ENCODE measurements around the gene RPS6KA4.
A peak's percentile ranks its signal among the peaks of the same experiment; 100 is the strongest.

Gene RPS6KA4

GRCh38 chr11:64379817-64380709 is 21.1 kb downstream of the RPS6KA4 start:
- H3K4me3 ChIP-seq (ENCODE audit: low read depth in 1 of 2, low read length in 2 of 2): no peak overlapping the region
- H3K27me3 ChIP-seq (ENCODE audit: insufficient read depth, low read length, poor library complexity): no peaks in the 10 kb centered on the region
- H3K4me1 ChIP-seq (ENCODE audit: insufficient read depth, low read length): no peaks in the 10 kb centered on the region
- DNase-seq (no peak), ATAC-seq (ENCODE audit: insufficient read depth, low read depth) (no peak)
- TF ChIP-seq CTCF (IDR thresholded peaks at IDR 0.05; ENCODE audit: borderline replicate concordance, extremely low read depth, low read length, poor library complexity, severe bottlenecking) (no peak), EZH2 (IDR thresholded peaks at IDR 0.05; ENCODE audit: borderline replicate concordance, low read depth, low read length, severe bottlenecking) (no peak)
- no peak overlapping the region for H3K27ac ChIP-seq (ENCODE audit: low read length)
- no peak overlapping the region for H3K4me2 ChIP-seq (ENCODE audit: insufficient read depth, low read length)
- no peaks in the 10 kb centered on the region for H3K9me3 ChIP-seq (ENCODE audit: insufficient read depth, low read length, severe bottlenecking)
- no peaks in the 10 kb centered on the region for H3K79me2 ChIP-seq (ENCODE audit: insufficient read depth, low read length)
- H4K20me1 ChIP-seq (ENCODE audit: insufficient read depth, low read length): no peaks in the 10 kb centered on the region
- H2AFZ ChIP-seq (ENCODE audit: low read depth, low read length): no peak overlapping the region
- no peaks in the 10 kb centered on the region for H3K36me3 ChIP-seq (ENCODE audit: insufficient read depth, low read length)
- no peak overlapping the region for H3K9ac ChIP-seq (ENCODE audit: low read depth, low read length)

GRCh38 chr11:64381350-64381749 is 22.4 kb downstream of the RPS6KA4 start:
- H4K20me1 ChIP-seq (ENCODE audit: insufficient read depth, low read length): no peaks in the 10 kb centered on the region
- H3K4me3 ChIP-seq (ENCODE audit: low read depth in 1 of 2, low read length in 2 of 2): no peak overlapping the region
- TF ChIP-seq CTCF (IDR thresholded peaks at IDR 0.05; ENCODE audit: borderline replicate concordance, extremely low read depth, low read length, poor library complexity, severe bottlenecking): peak; percentile 11
- TF ChIP-seq EZH2 (IDR thresholded peaks at IDR 0.05; ENCODE audit: borderline replicate concordance, low read depth, low read length, severe bottlenecking): no peak
- ATAC-seq (ENCODE audit: insufficient read depth, low read depth) (no peak), DNase-seq (no peak)
- H3K36me3 ChIP-seq (ENCODE audit: insufficient read depth, low read length): no peaks in the 10 kb centered on the region
- H2AFZ ChIP-seq (ENCODE audit: low read depth, low read length): no peak overlapping the region
- H3K79me2 ChIP-seq (ENCODE audit: insufficient read depth, low read length): no peaks in the 10 kb centered on the region
- no peak overlapping the region for H3K9ac ChIP-seq (ENCODE audit: low read depth, low read length)
- no peaks in the 10 kb centered on the region for H3K9me3 ChIP-seq (ENCODE audit: insufficient read depth, low read length, severe bottlenecking)
- no peak overlapping the region for H3K4me2 ChIP-seq (ENCODE audit: insufficient read depth, low read length)
- no peak overlapping the region for H3K27ac ChIP-seq (ENCODE audit: low read length)
- no peaks in the 10 kb centered on the region for H3K4me1 ChIP-seq (ENCODE audit: insufficient read depth, low read length)
- no peaks in the 10 kb centered on the region for H3K27me3 ChIP-seq (ENCODE audit: insufficient read depth, low read length, poor library complexity)

GRCh38 chr11:64382047-64382446 is 23.1 kb downstream of the RPS6KA4 start:
- no peak for DNase-seq
- Histone ChIP-seq H3K4me3 (ENCODE audit: low read depth in 1 of 2, low read length in 2 of 2) (no peak overlapping the region), H2AFZ (ENCODE audit: low read depth, low read length) (no peak overlapping the region), H3K9ac (ENCODE audit: low read depth, low read length) (no peak overlapping the region), H3K36me3 (ENCODE audit: insufficient read depth, low read length) (no peaks in the 10 kb centered on the region), H3K4me1 (ENCODE audit: insufficient read depth, low read length) (no peaks in the 10 kb centered on the region), H3K4me2 (ENCODE audit: insufficient read depth, low read length) (no peak overlapping the region), H3K9me3 (ENCODE audit: insufficient read depth, low read length, severe bottlenecking) (no peaks in the 10 kb centered on the region), H3K79me2 (ENCODE audit: insufficient read depth, low read length) (no peaks in the 10 kb centered on the region), H3K27me3 (ENCODE audit: insufficient read depth, low read length, poor library complexity) (no peaks in the 10 kb centered on the region), H4K20me1 (ENCODE audit: insufficient read depth, low read length) (no peaks in the 10 kb centered on the region), H3K27ac (ENCODE audit: low read length) (no peak overlapping the region)
- no peak for TF ChIP-seq EZH2 (IDR thresholded peaks at IDR 0.05; ENCODE audit: borderline replicate concordance, low read depth, low read length, severe bottlenecking)
- no peak for ATAC-seq (ENCODE audit: insufficient read depth, low read depth)

- no peak overlapping the region for H2AFZ ChIP-seq (ENCODE audit: low read depth, low read length)
- no peak overlapping the region for H3K4me2 ChIP-seq (ENCODE audit: insufficient read depth, low read length)
- no peak for DNase-seq
- no peaks in the 10 kb centered on the region for H3K9me3 ChIP-seq (ENCODE audit: insufficient read depth, low read length, severe bottlenecking)
- H3K4me1 ChIP-seq (ENCODE audit: insufficient read depth, low read length): no peaks in the 10 kb centered on the region
- no peaks in the 10 kb centered on the region for H3K79me2 ChIP-seq (ENCODE audit: insufficient read depth, low read length)
- no peak overlapping the region for H3K9ac ChIP-seq (ENCODE audit: low read depth, low read length)
- TF ChIP-seq EZH2 (IDR thresholded peaks at IDR 0.05; ENCODE audit: borderline replicate concordance, low read depth, low read length, severe bottlenecking) (no peak), CTCF (IDR thresholded peaks at IDR 0.05; ENCODE audit: borderline replicate concordance, extremely low read depth, low read length, poor library complexity, severe bottlenecking) (no peak)
- H3K27me3 ChIP-seq (ENCODE audit: insufficient read depth, low read length, poor library complexity): no peaks in the 10 kb centered on the region
- no peaks in the 10 kb centered on the region for H3K36me3 ChIP-seq (ENCODE audit: insufficient read depth, low read length)
- H3K27ac ChIP-seq (ENCODE audit: low read length): no peak overlapping the region
- H4K20me1 ChIP-seq (ENCODE audit: insufficient read depth, low read length): no peaks in the 10 kb centered on the region
- ATAC-seq (ENCODE audit: insufficient read depth, low read depth): no peak
- no peak overlapping the region for H3K4me3 ChIP-seq (ENCODE audit: low read depth in 1 of 2, low read length in 2 of 2)
These were observed 23.6 kb downstream of the RPS6KA4 start for GRCh38 chr11:64382586-64382985.
